ENCODE results near the gene SLC20A1. TPM values are rescaled to one million over a fixed set of nuclear protein-coding genes. Genes with fewer than 3 reads are reported as not detected.

Gene SLC20A1
- total RNA-seq, 1 experiment from 2014 or later = 123 TPM

GRCh38 chr2:112701052-112701451, 55.3 kb downstream of the SLC20A1 start:
- Histone ChIP-seq H3K9ac (ENCODE audit: extremely low read depth, insufficient read length, low read length) (no peak overlapping the region), H2BK5ac (ENCODE audit: insufficient read length, low read length) (no peak overlapping the region), H3K56ac (ENCODE audit: insufficient read length, low read depth, low read length) (no peak overlapping the region), H3K9me3 (ENCODE audit: control insufficient read depth, low read depth, low read length) (no peaks in the 10 kb centered on the region), H2BK120ac (ENCODE audit: low read depth, low read length, poor library complexity, severe bottlenecking) (no peak overlapping the region), H4K5ac (ENCODE audit: insufficient read length, low read depth, low read length) (no peak overlapping the region), H2BK12ac (ENCODE audit: insufficient read length, low read depth, low read length) (no peak overlapping the region), H3K79me2 (ENCODE audit: insufficient read depth, low read length) (no peaks in the 10 kb centered on the region), H4K20me1 (ENCODE audit: control insufficient read depth, insufficient read depth, insufficient read length) (no peaks in the 10 kb centered on the region), H3K79me1 (ENCODE audit: insufficient read depth, low read depth, low read length, poor library complexity, severe bottlenecking) (no peaks in the 10 kb centered on the region), H4K8ac (replicated peaks; ENCODE audit: insufficient read length, low read depth, low read length) (no peak overlapping the region), H2AFZ (ENCODE audit: low read length) (no peak overlapping the region), H3K14ac (ENCODE audit: insufficient read depth, low read length) (no peak overlapping the region), H4K91ac (ENCODE audit: insufficient read length, low read depth, low read length) (no peak overlapping the region), H3K18ac (ENCODE audit: insufficient read length, low read depth, low read length) (no peak overlapping the region), H2BK20ac (ENCODE audit: low read depth, low read length, poor library complexity, severe bottlenecking) (no peak overlapping the region), H3K27ac (ENCODE audit: insufficient read length, low read depth, low read length) (no peak overlapping the region), H2BK15ac (ENCODE audit: low read depth, low read length) (no peak overlapping the region), H3K4ac (ENCODE audit: low read depth, low read length) (no peak overlapping the region), H3K4me1 (ENCODE audit: insufficient read depth, low read length) (no peaks in the 10 kb centered on the region), H3K27me3 (ENCODE audit: insufficient read depth, low read length) (no peaks in the 10 kb centered on the region), H3K23me2 (ENCODE audit: insufficient read length, low read depth, low read length, poor library complexity, severe bottlenecking) (no peaks in the 10 kb centered on the region), H3T11ph (ENCODE audit: low read length) (no peak overlapping the region), H3K23ac (ENCODE audit: insufficient read length, low read depth, low read length) (no peak overlapping the region), H3K4me2 (ENCODE audit: insufficient read depth, insufficient read length, low read length) (no peak overlapping the region), H2AK5ac (ENCODE audit: insufficient read length, low read length) (no peak overlapping the region)
- no peak for DNase-seq
- Mint-ChIP-seq H3K9me3 (no peaks in the 10 kb centered on the region), H3K36me3 (ENCODE audit: insufficient read depth in 1 of 3, low read depth in 3 of 3) (no peaks in the 10 kb centered on the region), H3K4me3 (no peak overlapping the region), H3K27ac (no peak overlapping the region), H3K4me1 (no peaks in the 10 kb centered on the region), H3K27me3 (ENCODE audit: low read depth) (peaks cover 8% of the 10 kb centered on the region; the same call in 1 of the 2 replicates)
- no peak for TF ChIP-seq CTCF (conservative IDR thresholded peaks at IDR 0.05)
- WGBS (ENCODE audit: extremely low coverage, insufficient read length, low lambda C conversion rate) = no CpG with 5 or more reads among the region's 8 CpGs

All from H9 (cell line).